GM23338 (cell line): ENCODE measurements around the gene TEN1. TPM values are rescaled to one million over a fixed set of nuclear protein-coding genes. Genes with fewer than 3 reads are reported as not detected.

Experiments used
- ATAC-seq: fragments of 200-7000 bp; cut with Tn5 transposase; 3 replicates; pipeline ENCODE4 v1.9.1; 2020
- DNase-seq: peaks from one replicate; pipeline ENCODE4 v3.0.0-alpha.2; 2015; ENCODE audit warnings: low spot score
- H2AFZ ChIP-seq: fragments of 200-600 bp; sonication (generic); 2 replicates; pipeline ENCODE4 v1.8.0; 2016; ENCODE audit warnings: antibody characterized with exemption, mild to moderate bottlenecking, moderate library complexity
- H3F3A ChIP-seq: fragments of 200-600 bp; sonication (generic); replicated peaks from 2 replicates; pipeline ENCODE4 v1.8.0; 2017; ENCODE audit warnings: antibody characterized with exemption, mixed run types, low read depth
- H3K27ac ChIP-seq: fragments of 200-600 bp; sonication (generic); 2 replicates; pipeline ENCODE4 v1.6.1; 2016; ENCODE audit warnings: low read depth
- H3K27me3 ChIP-seq: fragments of 200-600 bp; sonication (generic); 2 replicates; pipeline ENCODE4 v1.8.0; 2016; ENCODE audit warnings: mild to moderate bottlenecking, mixed run types, moderate library complexity; ENCODE audit not compliant: insufficient read depth
- H3K36me3 ChIP-seq: fragments of 200-600 bp; sonication (generic); 2 replicates; pipeline ENCODE4 v1.8.0; 2016; ENCODE audit warnings: mild to moderate bottlenecking; ENCODE audit not compliant: insufficient read depth
- H3K4me1 ChIP-seq: fragments of 200-600 bp; sonication (generic); 2 replicates; pipeline ENCODE4 v1.8.0; 2016; ENCODE audit warnings: mild to moderate bottlenecking, moderate library complexity; ENCODE audit not compliant: insufficient read depth
- H3K4me2 ChIP-seq: fragments of 200-600 bp; sonication (generic); 2 replicates; pipeline ENCODE4 v1.7.1; 2017; ENCODE audit warnings: mixed run types
- H3K4me3 ChIP-seq: fragments of 200-600 bp; sonication (generic); 2 replicates; pipeline ENCODE4 v1.6.1; 2016; ENCODE audit warnings: mixed run types
- H3K79me2 ChIP-seq: fragments of 200-600 bp; sonication (generic); replicated peaks from 2 replicates; pipeline ENCODE4 v1.8.0; 2017; ENCODE audit warnings: mild to moderate bottlenecking; ENCODE audit not compliant: insufficient read depth
- H3K9me2 ChIP-seq: fragments of 200-600 bp; sonication (generic); 2 replicates; pipeline ENCODE4 v1.8.0; 2017; ENCODE audit not compliant: insufficient read depth
- H4K20me1 ChIP-seq: fragments of 200-600 bp; sonication (generic); replicated peaks from 2 replicates; pipeline ENCODE4 v1.8.0; 2017; ENCODE audit warnings: mild to moderate bottlenecking; ENCODE audit not compliant: insufficient read depth
- H3K27ac Mint-ChIP-seq: 2 replicates; pipeline ENCODE4 v1.8.0; 2020; ENCODE audit warnings: inconsistent platforms, mild to moderate bottlenecking, moderate library complexity, mixed read lengths
- H3K27me3 Mint-ChIP-seq: 3 replicates; pipeline ENCODE4 v1.8.0; 2022; ENCODE audit warnings: low read depth, mild to moderate bottlenecking, moderate library complexity, mixed read lengths, inconsistent platforms; ENCODE audit not compliant: insufficient read depth, poor library complexity
- H3K36me3 Mint-ChIP-seq: 3 replicates; pipeline ENCODE4 v1.8.0; 2021; ENCODE audit warnings: low read depth, mild to moderate bottlenecking, inconsistent platforms, moderate library complexity, mixed read lengths
- H3K4me1 Mint-ChIP-seq: 3 replicates; pipeline ENCODE4 v1.8.0; 2020; ENCODE audit warnings: mild to moderate bottlenecking, inconsistent platforms, mixed read lengths
- H3K4me3 Mint-ChIP-seq: 3 replicates; pipeline ENCODE4 v1.8.0; 2021; ENCODE audit warnings: moderate library complexity, mild to moderate bottlenecking, inconsistent platforms, mixed read lengths
- H3K9me3 Mint-ChIP-seq: 3 replicates; pipeline ENCODE4 v1.8.0; 2020; ENCODE audit warnings: moderate library complexity, mild to moderate bottlenecking, inconsistent platforms, mixed read lengths
- CREB1 ChIP-seq: fragments of 250-450 bp; sonication (Bioruptor Pico); IDR thresholded peaks from 2 replicates; pipeline ENCODE4 v1.5.0; 2020; ENCODE audit warnings: low read depth, mild to moderate bottlenecking, moderate library complexity
- CTCF ChIP-seq, 2 experiments: fragments of 200-600 bp in 1 of 2; sonication (generic) in 1 of 2; conservative IDR thresholded peaks; 2 replicates each; pipeline versions ENCODE4 v1.5.1 to v1.6.1; 2016 to 2017; ENCODE audit warnings: antibody characterized with exemption in 2 of 2, low read depth in 2 of 2, mild to moderate bottlenecking in 2 of 2, moderate library complexity in 1 of 2
- ETS1 ChIP-seq: IDR thresholded peaks from 2 replicates; pipeline ENCODE4 v1.6.1; 2016; ENCODE audit warnings: antibody characterized with exemption
- EZH2 ChIP-seq: fragments of 200-600 bp; sonication (generic); IDR thresholded peaks from one replicate; pipeline ENCODE4 v1.8.0; 2017; ENCODE audit warnings: antibody characterized with exemption, mild to moderate bottlenecking, low read depth; ENCODE audit not compliant: unreplicated experiment
- EZH2phosphoT487 ChIP-seq: fragments of 200-600 bp; sonication (generic); IDR thresholded peaks from one replicate; pipeline ENCODE4 v1.8.1; 2018; ENCODE audit warnings: antibody characterized with exemption; ENCODE audit not compliant: unreplicated experiment
- JUNB ChIP-seq: IDR thresholded peaks from one replicate; pipeline ENCODE4 v1.6.1; 2016; ENCODE audit warnings: antibody characterized with exemption; ENCODE audit not compliant: unreplicated experiment
- NANOG ChIP-seq: IDR thresholded peaks from 2 replicates; pipeline ENCODE4 v1.6.1; 2016; ENCODE audit warnings: antibody characterized with exemption, borderline replicate concordance
- POLR2AphosphoS5 ChIP-seq: IDR thresholded peaks from 2 replicates; pipeline ENCODE4 v1.6.1; 2016; ENCODE audit warnings: antibody characterized with exemption, low read depth
- REST ChIP-seq: IDR thresholded peaks from one replicate; pipeline ENCODE4 v1.6.1; 2018; ENCODE audit warnings: antibody characterized with exemption; ENCODE audit not compliant: unreplicated experiment
- STAT1 ChIP-seq: IDR thresholded peaks from one replicate; pipeline ENCODE4 v1.6.1; 2016; ENCODE audit warnings: antibody characterized with exemption; ENCODE audit not compliant: unreplicated experiment
- ZNF114 ChIP-seq: fragments of 250-450 bp; sonication (Bioruptor Pico); IDR thresholded peaks from 2 replicates; pipeline ENCODE4 v1.5.0; 2020; ENCODE audit warnings: mild to moderate bottlenecking, moderate library complexity
- ZNF331 ChIP-seq: fragments of 250-450 bp; sonication (Bioruptor Pico); IDR thresholded peaks from 2 replicates; pipeline ENCODE4 v1.5.0; 2020; ENCODE audit warnings: low read depth, mild to moderate bottlenecking, moderate library complexity
- ZNF462 ChIP-seq: fragments of 250-450 bp; sonication (Bioruptor Pico); IDR thresholded peaks from 2 replicates; pipeline ENCODE4 v1.5.0; 2020; ENCODE audit warnings: mild to moderate bottlenecking, moderate library complexity
- polyA plus RNA-seq: library from polyadenylated mRNA; unstranded; fragments of >200 nt; fragmentation: Nextera tagmentation; extraction: Ambion mirVana; gene quantifications from 2 replicates; pipeline ENCODE4 v1.2.1, GENCODE V29; 2016
- total RNA-seq: library from RNA; depleted of rRNA; stranded (reverse); fragments of >200 nt; shearing (Covaris generic); gene quantifications from 2 replicates; pipeline ENCODE4 v1.2.3, GENCODE V29; 2014

TEN1 gene
- total and polyA plus RNA-seq, 2 experiments from 2014 or later = 11.3 to 14.1 TPM

GRCh38 chr17:76048025-76048605 is 69.1 kb downstream of the TEN1 start (continued):
- TF ChIP-seq NANOG = no peak

- no peak overlapping the region for H3K27ac Mint-ChIP-seq
- Histone ChIP-seq H3K9me2 (no peaks in the 10 kb centered on the region), H3K27ac (peak overlapping the region; percentile 74), H3K4me3 (no peak overlapping the region), H3F3A (peaks cover 17% of the 10 kb centered on the region; the same call in 1 of the 2 replicates), H3K4me1 (peaks cover 9% of the 10 kb centered on the region; the same call in 1 of the 2 replicates), H2AFZ (no peak overlapping the region), H3K36me3 (peaks cover 47% of the 10 kb centered on the region), H3K4me2 (no peak overlapping the region), H3K27me3 (no peaks in the 10 kb centered on the region), H4K20me1 (peaks cover 15% of the 10 kb centered on the region), H3K79me2 (peaks cover 9% of the 10 kb centered on the region; the same call in 1 of the 2 replicates)
- peaks cover 1% of the 10 kb centered on the region for H3K27me3 Mint-ChIP-seq
- H3K4me1 Mint-ChIP-seq = peaks cover 5% of the 10 kb centered on the region; the same call in 2 of the 3 replicates
- ATAC-seq (peak; percentile 40; the same call in 1 of the 3 replicates), DNase-seq (peak; percentile 61)
- no peak overlapping the region for H3K4me3 Mint-ChIP-seq
- H3K36me3 Mint-ChIP-seq = peaks cover 73% of the 10 kb centered on the region
- TF ChIP-seq EZH2 (no peak), STAT1 (no peak), CREB1 (CRISPR knock-in tag) (no peak), REST (no peak), ZNF114 (CRISPR knock-in tag) (no peak), POLR2AphosphoS5 (no peak), CTCF (conservative IDR thresholded peaks at IDR 0.05; ENCODE audit: low read depth in 2 of 2) (no peak), NANOG (no peak), ZNF462 (CRISPR knock-in tag) (no peak), ETS1 (no peak), ZNF331 (CRISPR knock-in tag) (no peak), EZH2phosphoT487 (no peak), JUNB (no peak)
- H3K9me3 Mint-ChIP-seq = no peaks in the 10 kb centered on the region
These were observed 69.7 kb downstream of the TEN1 start for GRCh38 chr17:76048711-76049110.
